Uterus (tissue), 4 donors: Measurements from ENCODE around the gene BRF1. TPM values are rescaled to one million over a fixed set of nuclear protein-coding genes. Genes with fewer than 3 reads are reported as not detected.

Source experiments
- DNase-seq, 2 donors: peaks; one replicate each; pipeline ENCODE4 v3.0.0-alpha.2; 2019 to 2020
- H3K27ac ChIP-seq, 2 donors: fragments of 200-600 bp; sonication (generic); 1 replicate in 1 of 2; 2 replicates in 1 of 2; pipeline ENCODE4 v1.5.1; 2016 to 2018
- H3K27me3 ChIP-seq, 2 donors: fragments of 200-600 bp; sonication (generic); one replicate each; pipeline ENCODE4 v1.5.1; 2018 to 2019; ENCODE audit warnings: control low read depth in 1 of 2
- H3K36me3 ChIP-seq, 2 donors: fragments of 200-600 bp; sonication (generic); one replicate each; pipeline ENCODE4 v1.5.1; 2019; ENCODE audit warnings: control low read depth in 1 of 2
- H3K4me1 ChIP-seq, 2 donors: fragments of 200-600 bp; sonication (generic); one replicate each; pipeline ENCODE4 v1.5.1; 2018 to 2019; ENCODE audit warnings: control low read depth in 1 of 2
- H3K4me3 ChIP-seq, 2 donors: fragments of 200-600 bp; sonication (generic); 1 replicate in 1 of 2; 2 replicates in 1 of 2; pipeline ENCODE4 v1.5.1; 2018 to 2019; ENCODE audit warnings: mild to moderate bottlenecking in 1 of 2
- H3K9me3 ChIP-seq, 2 donors: fragments of 200-600 bp; sonication (generic); one replicate each; pipeline ENCODE4 v1.5.1; 2019; ENCODE audit warnings: control low read depth in 1 of 2
- CTCF ChIP-seq, 4 experiments: fragments of 200-600 bp in 2 of 4; fragments of 450-650 bp in 2 of 4; sonication (generic) in 2 of 4; IDR thresholded peaks; one replicate each; pipeline ENCODE4 v1.5.1; 2016 to 2019; ENCODE audit warnings: antibody characterized with exemption in 4 of 4, mild to moderate bottlenecking in 2 of 4, moderate library complexity in 1 of 4
- POLR2A ChIP-seq, 2 donors: fragments of 450-650 bp; IDR thresholded peaks; one replicate each; pipeline ENCODE4 v1.6.1; 2016; ENCODE audit warnings: antibody characterized with exemption in 2 of 2, mild to moderate bottlenecking in 1 of 2, moderate library complexity in 1 of 2
- intact Hi-C: fragments of 100-400 bp; cut with DNase I; formaldehyde crosslinking; loops from one replicate; pipeline ENCODE4 v1.15.1; 2023; ENCODE audit warnings: low total_unique reads
- total RNA-seq, 4 donors: library from RNA; depleted of rRNA in 3 of 4; stranded (reverse); fragments of >200 nt in 3 of 4; gene quantifications; one replicate each; pipeline versions ENCODE4 v1.1.0 to v1.2.4, GENCODE V29; 2014 to 2023
- donor health status: DM: yes; HTN: yes; CAD: no.

BRF1 gene
- total RNA-seq, 4 donors from 2014 or later: 9.7 to 77.7 (median 61.3) TPM

- Histone ChIP-seq H3K9me3 (no peaks in the 10 kb centered on the region), H3K27ac (no peak overlapping the region), H3K4me1 (no peaks in the 10 kb centered on the region), H3K4me3 (no peak overlapping the region), H3K36me3 (no peaks in the 10 kb centered on the region), H3K27me3 (no peaks in the 10 kb centered on the region)
- intact Hi-C loops: no loop called here
- DNase-seq: no peak
- no peak for TF ChIP-seq POLR2A (IDR thresholded peaks at IDR 0.05)
- TF ChIP-seq CTCF (IDR thresholded peaks at IDR 0.05): no peak
These were observed 85.2 kb downstream of the BRF1 start for GRCh38 chr14:105215602-105216001.

GRCh38 chr14:105214324-105214915 is 86.4 kb downstream of the BRF1 start:
- no peak for DNase-seq
- H3K27ac ChIP-seq: no peak overlapping the region
- TF ChIP-seq POLR2A (IDR thresholded peaks at IDR 0.05): no peak
- TF ChIP-seq CTCF (IDR thresholded peaks at IDR 0.05): no peak
- H3K36me3 ChIP-seq: no peaks in the 10 kb centered on the region
- intact Hi-C loops: no loop called here
- H3K4me3 ChIP-seq: no peak overlapping the region
- H3K9me3 ChIP-seq: no peaks in the 10 kb centered on the region
- no peaks in the 10 kb centered on the region for H3K4me1 ChIP-seq
- no peaks in the 10 kb centered on the region for H3K27me3 ChIP-seq

DNA sequence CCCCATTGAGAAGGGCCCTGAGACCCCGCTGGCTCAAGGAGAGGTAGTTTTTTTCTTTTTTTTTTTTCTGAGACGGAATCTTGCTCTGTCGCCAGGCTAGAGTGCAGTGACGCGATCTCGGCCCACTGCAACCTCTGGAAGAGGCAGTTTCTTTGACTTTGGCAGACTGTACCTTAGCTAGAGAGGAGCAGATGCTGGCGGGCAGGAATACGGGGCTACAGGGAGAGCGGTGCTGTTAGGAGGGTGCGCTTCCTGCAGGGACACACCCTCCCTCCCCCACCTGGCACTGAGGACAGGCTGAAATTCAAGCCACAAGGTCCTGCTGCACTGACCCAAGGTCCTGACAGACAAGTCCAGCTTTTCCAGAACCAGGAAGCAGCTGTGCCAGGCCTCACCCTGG is 87.4 kb downstream of the BRF1 start:
- Histone ChIP-seq H3K4me3 (no peak overlapping the region), H3K27me3 (no peaks in the 10 kb centered on the region), H3K4me1 (no peaks in the 10 kb centered on the region), H3K27ac (no peak overlapping the region), H3K36me3 (no peaks in the 10 kb centered on the region), H3K9me3 (no peaks in the 10 kb centered on the region)
- intact Hi-C loops: no loop called here
- DNase-seq: no peak
- no peak for TF ChIP-seq CTCF (IDR thresholded peaks at IDR 0.05)
- TF ChIP-seq POLR2A (IDR thresholded peaks at IDR 0.05): no peak

DNA sequence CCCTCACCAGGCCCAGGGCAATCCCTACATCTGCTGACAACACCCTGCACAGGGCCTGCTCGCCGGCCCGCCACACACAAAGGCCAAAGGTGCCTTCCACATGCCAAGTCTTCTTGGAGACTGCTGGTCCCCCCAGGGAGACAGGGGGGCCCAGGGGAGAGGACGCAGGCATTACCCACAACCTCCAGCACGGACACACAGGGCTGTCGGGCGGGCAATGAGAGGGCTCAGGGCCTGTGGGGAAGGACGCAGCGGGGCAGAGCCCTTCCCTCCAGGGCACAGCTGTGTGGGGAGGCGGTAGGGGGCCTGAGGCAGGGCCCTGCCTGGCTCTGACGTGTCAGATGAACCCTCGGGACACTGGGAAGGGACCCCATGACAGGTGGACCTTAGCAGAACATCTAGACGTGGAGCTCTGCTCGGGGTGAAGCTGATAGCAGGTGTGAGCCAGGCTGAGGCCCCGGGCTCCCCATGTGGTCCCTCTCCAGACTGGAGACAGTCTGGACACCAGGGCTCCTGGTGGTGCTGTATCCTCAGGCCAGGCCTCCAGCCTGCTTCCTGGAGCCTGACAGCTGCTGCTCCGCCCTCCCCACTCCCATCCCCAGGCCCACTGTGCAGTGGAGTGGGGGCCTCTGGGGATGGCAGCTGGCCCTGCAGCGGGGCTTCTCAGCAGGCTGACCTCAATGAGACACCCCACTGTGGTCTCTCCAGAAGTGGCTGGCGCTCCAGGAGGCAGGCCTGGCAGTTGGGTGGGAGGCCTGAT is 88.1 kb downstream of the BRF1 start:
- Histone ChIP-seq H3K27me3 (no peaks in the 10 kb centered on the region), H3K4me3 (no peak overlapping the region), H3K36me3 (no peaks in the 10 kb centered on the region), H3K4me1 (no peaks in the 10 kb centered on the region), H3K27ac (no peak overlapping the region), H3K9me3 (no peaks in the 10 kb centered on the region)
- no peak for DNase-seq
- intact Hi-C loops: no loop called here
- TF ChIP-seq POLR2A (IDR thresholded peaks at IDR 0.05) (no peak), CTCF (IDR thresholded peaks at IDR 0.05) (no peak)

- Histone ChIP-seq H3K27me3 (no peaks in the 10 kb centered on the region), H3K36me3 (no peaks in the 10 kb centered on the region), H3K4me3 (no peak overlapping the region), H3K9me3 (no peaks in the 10 kb centered on the region), H3K27ac (no peak overlapping the region), H3K4me1 (no peaks in the 10 kb centered on the region)
- DNase-seq: no peak
- intact Hi-C loops: no loop called here
- TF ChIP-seq POLR2A (IDR thresholded peaks at IDR 0.05) (no peak), CTCF (IDR thresholded peaks at IDR 0.05) (no peak)
These were observed 89.1 kb downstream of the BRF1 start for GRCh38 chr14:105211758-105212089.
